Astrocyte (in vitro differentiated cells and primary cell): Measurements from ENCODE around the gene CNOT10.

ENCODE experiments used
- CTCF ChIP-seq: IDR thresholded peaks from 2 replicates; pipeline ENCODE4 v1.5.1; 2011; ENCODE audit warnings: low read depth, mild to moderate bottlenecking, inconsistent platforms, low read length, moderate library complexity; ENCODE audit not compliant: insufficient read depth
- EZH2 ChIP-seq: IDR thresholded peaks from 2 replicates; pipeline ENCODE4 v1.6.1; 2012; ENCODE audit warnings: mild to moderate bottlenecking, low read length, inconsistent platforms; ENCODE audit not compliant: insufficient read depth

- TF ChIP-seq CTCF (no peak), EZH2 (no peak)
Observed at GRCh38 chr3:32755761-32756160, 70.8 kb downstream of the CNOT10 start.
